Peyer's patch (tissue), 4 donors: ENCODE results near the gene ZNF521. TPM values are rescaled to one million over a fixed set of nuclear protein-coding genes. Genes with fewer than 3 reads are reported as not detected.
A peak's percentile ranks its signal among the peaks of the same experiment; 100 is the strongest.

Experiments used
- DNase-seq, 3 donors: peaks; one replicate each; pipeline ENCODE4 v3.0.0-alpha.2; 2017 to 2019
- H3K27ac ChIP-seq, 4 donors: fragments of 200-600 bp; sonication (generic); one replicate each; pipeline ENCODE4 v1.5.1; 2016 to 2019
- H3K27me3 ChIP-seq, 2 donors: fragments of 200-600 bp; sonication (generic); one replicate each; pipeline ENCODE4 v1.5.1; 2019
- H3K36me3 ChIP-seq, 3 donors: fragments of 200-600 bp; sonication (generic); one replicate each; pipeline ENCODE4 v1.5.1; 2016 to 2019
- H3K4me1 ChIP-seq, 4 donors: fragments of 200-600 bp; sonication (generic); one replicate each; pipeline ENCODE4 v1.5.1; 2016 to 2019
- H3K4me3 ChIP-seq, 4 donors: fragments of 200-600 bp; sonication (generic); 1 replicate in 3 of 4; 2 replicates in 1 of 4; pipeline ENCODE4 v1.5.1; 2016 to 2019; ENCODE audit warnings: mild to moderate bottlenecking in 1 of 4
- H3K9me3 ChIP-seq, 4 donors: fragments of 200-600 bp; sonication (generic); one replicate each; pipeline ENCODE4 v1.5.1; 2016 to 2019; ENCODE audit warnings: mild to moderate bottlenecking in 1 of 4
- CTCF ChIP-seq, 6 experiments: fragments of 450-650 bp in 4 of 6; fragments of 200-600 bp in 2 of 6; sonication (generic) in 1 of 6; IDR thresholded peaks; one replicate each; pipeline ENCODE4 v1.5.1; 2017 to 2019; ENCODE audit warnings: antibody characterized with exemption in 6 of 6, mild to moderate bottlenecking in 3 of 6, moderate library complexity in 1 of 6
- POLR2A ChIP-seq, 2 donors: fragments of 450-650 bp; IDR thresholded peaks; one replicate each; pipeline ENCODE4 v1.5.1; 2017; ENCODE audit warnings: antibody characterized with exemption in 2 of 2, mild to moderate bottlenecking in 2 of 2, moderate library complexity in 2 of 2
- total RNA-seq, 4 donors: library from RNA; depleted of rRNA; stranded (reverse); fragments of >200 nt; gene quantifications; one replicate each; pipeline ENCODE4 v1.1.0, GENCODE V29; 2016

The ZNF521 gene
- total RNA-seq, 4 donors from 2014 or later = 4.2 to 25.6 (median 8.6) TPM

GRCh38 chr18:25299426-25300300, 52.3 kb downstream of the ZNF521 start:
- Histone ChIP-seq H3K27me3 (no peaks in the 10 kb centered on the region), H3K27ac (peak overlapping the region in 1 of 4 donors; percentile 50), H3K4me3 (no peak overlapping the region), H3K9me3 (no peaks in the 10 kb centered on the region), H3K36me3 (no peaks in the 10 kb centered on the region), H3K4me1 (no peaks in the 10 kb centered on the region)
- no peak for DNase-seq
- no peak for TF ChIP-seq POLR2A (IDR thresholded peaks at IDR 0.05)

- Histone ChIP-seq H3K4me3 (no peak overlapping the region), H3K4me1 (no peaks in the 10 kb centered on the region), H3K36me3 (no peaks in the 10 kb centered on the region), H3K9me3 (no peaks in the 10 kb centered on the region), H3K27ac (peak overlapping the region in 2 of 4 donors; percentile 50 to 52), H3K27me3 (no peaks in the 10 kb centered on the region)
- TF ChIP-seq POLR2A (IDR thresholded peaks at IDR 0.05) (no peak), CTCF (IDR thresholded peaks at IDR 0.05) (no peak)
- DNase-seq = peak in 1 of 3 donors; percentile 45
These were observed 53.1 kb downstream of the ZNF521 start for GRCh38 chr18:25298853-25299274.

GRCh38 chr18:25295624-25296138, 56.3 kb downstream of the ZNF521 start:
- TF ChIP-seq CTCF (IDR thresholded peaks at IDR 0.05) (no peak), POLR2A (IDR thresholded peaks at IDR 0.05) (no peak)
- H3K4me3 ChIP-seq = no peak overlapping the region
- no peak overlapping the region for H3K27ac ChIP-seq
- DNase-seq = no peak
- no peaks in the 10 kb centered on the region for H3K4me1 ChIP-seq
- H3K27me3 ChIP-seq = no peaks in the 10 kb centered on the region
- H3K9me3 ChIP-seq = no peaks in the 10 kb centered on the region
- H3K36me3 ChIP-seq = no peaks in the 10 kb centered on the region

- Histone ChIP-seq H3K27ac (no peak overlapping the region), H3K27me3 (no peaks in the 10 kb centered on the region), H3K9me3 (no peaks in the 10 kb centered on the region), H3K4me3 (no peak overlapping the region), H3K4me1 (no peaks in the 10 kb centered on the region), H3K36me3 (no peaks in the 10 kb centered on the region)
- TF ChIP-seq CTCF (IDR thresholded peaks at IDR 0.05) (no peak), POLR2A (IDR thresholded peaks at IDR 0.05) (no peak)
- DNase-seq = no peak
These were observed 60.8 kb downstream of the ZNF521 start for GRCh38 chr18:25291150-25291549.

- Histone ChIP-seq H3K36me3 (no peaks in the 10 kb centered on the region), H3K9me3 (no peaks in the 10 kb centered on the region), H3K4me1 (no peaks in the 10 kb centered on the region), H3K4me3 (no peak overlapping the region), H3K27ac (no peak overlapping the region), H3K27me3 (no peaks in the 10 kb centered on the region)
- no peak for TF ChIP-seq POLR2A (IDR thresholded peaks at IDR 0.05)
- no peak for TF ChIP-seq CTCF (IDR thresholded peaks at IDR 0.05)
- DNase-seq = no peak
These were observed 62.9 kb downstream of the ZNF521 start for GRCh38 chr18:25289001-25289631.
